Stimulated activated CD8-positive, alpha-beta memory T cell treated with anti-CD3 and anti-CD28 coated beads, Interleukin-12 subunit alpha, Interleukin-12 subunit beta, amount 100 ng/mL, for 4 hours (primary cell): Measurements from ENCODE around the gene OTOA.
"Not testable (repeated sequence)": the region's sequence is repeated elsewhere in the genome, so short reads cannot be mapped to it uniquely, and the experiment has no call there.

Experiments used
- DNase-seq: peaks from one replicate; pipeline ENCODE4 v3.0.0-alpha.2; 2020; ENCODE audit warnings: low read depth

OTOA gene

GRCh38 chr16:21663889-21664647 lies at the start of gene OTOA:
OTOA (plus strand) TSS chr16:21663968; CDS start chr16:21678515, 14,547 bp downstream.
- DNase-seq: peak; percentile 10

GRCh38 chr16:21614896-21615295 lies 48.9 kb upstream of the OTOA start:
- no peak for DNase-seq

GRCh38 chr16:21617607-21618006 lies 46.2 kb upstream of the OTOA start:
- no peak for DNase-seq

- no peak for DNase-seq
These were observed 45.5 kb upstream of the OTOA start for GRCh38 chr16:21618281-21618680.

- no peak for DNase-seq
These were observed 43.9 kb upstream of the OTOA start for GRCh38 chr16:21619765-21620425.

- no peak for DNase-seq
These were observed 43.2 kb upstream of the OTOA start for GRCh38 chr16:21620592-21620991.

GRCh38 chr16:21622545-21622944 lies 41.2 kb upstream of the OTOA start:
- no peak for DNase-seq

GRCh38 chr16:21625026-21625425 lies 38.7 kb upstream of the OTOA start:
- DNase-seq: no peak

GRCh38 chr16:21626659-21627277 lies 37.0 kb upstream of the OTOA start:
- no peak for DNase-seq

- DNase-seq: no peak
These were observed 35.5 kb upstream of the OTOA start for GRCh38 chr16:21628121-21628726.

- no peak for DNase-seq
These were observed 35.0 kb upstream of the OTOA start for GRCh38 chr16:21628772-21629171.

GRCh38 chr16:21629616-21630539 lies 33.9 kb upstream of the OTOA start:
- not testable (repeated sequence) for DNase-seq

- DNase-seq: not testable (repeated sequence)
These were observed 32.9 kb upstream of the OTOA start for GRCh38 chr16:21630866-21631265.

GRCh38 chr16:21631376-21631775 lies 32.4 kb upstream of the OTOA start:
- DNase-seq: not testable (repeated sequence)

- DNase-seq: not testable (repeated sequence)
These were observed 31.7 kb upstream of the OTOA start for GRCh38 chr16:21631951-21632575.

GRCh38 chr16:21634216-21634615 lies 29.6 kb upstream of the OTOA start:
- no peak for DNase-seq

GRCh38 chr16:21635694-21636093 lies 28.1 kb upstream of the OTOA start:
- not testable (repeated sequence) for DNase-seq

- DNase-seq: no peak
These were observed 26.5 kb upstream of the OTOA start for GRCh38 chr16:21637032-21637968.

- no peak for DNase-seq
These were observed 25.2 kb upstream of the OTOA start for GRCh38 chr16:21638573-21638975.

GRCh38 chr16:21639493-21639892 lies 24.3 kb upstream of the OTOA start:
- no peak for DNase-seq
